Esophagus squamous epithelium (tissue), 4 donors: ENCODE measurements around the gene PPP1R36.

ENCODE experiments used
- POLR2A ChIP-seq, 4 donors: fragments of 450-650 bp; IDR thresholded peaks; one replicate each; pipeline ENCODE4 v1.6.1; 2017; ENCODE audit warnings: antibody characterized with exemption in 4 of 4, mild to moderate bottlenecking in 4 of 4, moderate library complexity in 3 of 4
- TF ChIP-seq, protein P1 (sequence below), 6 experiments: fragments of 450-650 bp in 4 of 6; fragments of 200-600 bp in 2 of 6; sonication (generic) in 2 of 6; IDR thresholded peaks; one replicate each; pipeline ENCODE4 v1.5.1; 2016 to 2019; ENCODE audit warnings: antibody characterized with exemption in 6 of 6, mild to moderate bottlenecking in 4 of 6, moderate library complexity in 4 of 6

DNA sequence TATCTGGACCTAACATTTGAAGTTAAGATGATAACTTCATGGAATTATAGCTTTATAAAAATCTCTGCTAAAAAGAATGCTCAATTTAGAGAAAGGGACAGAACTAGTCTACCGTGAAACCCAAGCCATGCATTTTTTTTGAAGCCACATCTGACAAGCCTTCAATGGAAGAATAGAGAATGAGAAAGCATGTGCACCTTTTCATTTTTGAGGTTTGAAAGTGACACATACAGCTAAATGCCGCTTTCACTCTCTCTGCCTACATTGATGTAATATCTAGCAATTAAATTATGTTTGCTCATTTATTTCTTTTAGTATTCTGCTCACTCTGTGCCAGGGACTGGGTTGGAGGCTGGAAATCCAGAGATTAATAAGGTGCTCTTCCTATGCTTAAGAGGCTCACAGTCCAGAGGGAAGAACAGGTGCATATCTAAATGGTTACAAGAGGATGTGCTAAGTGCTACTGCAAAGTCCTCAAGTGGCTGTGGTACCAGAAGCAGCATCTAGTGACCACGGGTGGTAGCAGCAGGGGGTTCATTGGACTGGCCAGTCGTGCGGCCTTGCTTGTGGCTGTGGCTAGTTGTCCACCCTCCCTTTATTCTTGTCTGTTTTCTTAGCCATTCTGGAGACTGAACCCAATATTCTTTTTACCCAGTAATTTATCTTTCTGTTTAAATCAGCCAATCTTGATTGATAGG, 60.4 kb downstream of the PPP1R36 start:
- TF ChIP-seq, protein P1, sequence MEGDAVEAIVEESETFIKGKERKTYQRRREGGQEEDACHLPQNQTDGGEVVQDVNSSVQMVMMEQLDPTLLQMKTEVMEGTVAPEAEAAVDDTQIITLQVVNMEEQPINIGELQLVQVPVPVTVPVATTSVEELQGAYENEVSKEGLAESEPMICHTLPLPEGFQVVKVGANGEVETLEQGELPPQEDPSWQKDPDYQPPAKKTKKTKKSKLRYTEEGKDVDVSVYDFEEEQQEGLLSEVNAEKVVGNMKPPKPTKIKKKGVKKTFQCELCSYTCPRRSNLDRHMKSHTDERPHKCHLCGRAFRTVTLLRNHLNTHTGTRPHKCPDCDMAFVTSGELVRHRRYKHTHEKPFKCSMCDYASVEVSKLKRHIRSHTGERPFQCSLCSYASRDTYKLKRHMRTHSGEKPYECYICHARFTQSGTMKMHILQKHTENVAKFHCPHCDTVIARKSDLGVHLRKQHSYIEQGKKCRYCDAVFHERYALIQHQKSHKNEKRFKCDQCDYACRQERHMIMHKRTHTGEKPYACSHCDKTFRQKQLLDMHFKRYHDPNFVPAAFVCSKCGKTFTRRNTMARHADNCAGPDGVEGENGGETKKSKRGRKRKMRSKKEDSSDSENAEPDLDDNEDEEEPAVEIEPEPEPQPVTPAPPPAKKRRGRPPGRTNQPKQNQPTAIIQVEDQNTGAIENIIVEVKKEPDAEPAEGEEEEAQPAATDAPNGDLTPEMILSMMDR (IDR thresholded peaks at IDR 0.05) = no peak
- TF ChIP-seq POLR2A (IDR thresholded peaks at IDR 0.05) = no peak
